Ecto neural progenitor cell (in vitro differentiated cells): ENCODE data around the gene ZNF558.
"Not testable (repeated sequence)": the region's sequence is repeated elsewhere in the genome, so short reads cannot be mapped to it uniquely, and the experiment has no call there.

Experiments
- DNase-seq: peaks from one replicate; pipeline ENCODE4 v3.0.0-alpha.2; 2018; ENCODE audit warnings: low spot score

Gene ZNF558

DNA sequence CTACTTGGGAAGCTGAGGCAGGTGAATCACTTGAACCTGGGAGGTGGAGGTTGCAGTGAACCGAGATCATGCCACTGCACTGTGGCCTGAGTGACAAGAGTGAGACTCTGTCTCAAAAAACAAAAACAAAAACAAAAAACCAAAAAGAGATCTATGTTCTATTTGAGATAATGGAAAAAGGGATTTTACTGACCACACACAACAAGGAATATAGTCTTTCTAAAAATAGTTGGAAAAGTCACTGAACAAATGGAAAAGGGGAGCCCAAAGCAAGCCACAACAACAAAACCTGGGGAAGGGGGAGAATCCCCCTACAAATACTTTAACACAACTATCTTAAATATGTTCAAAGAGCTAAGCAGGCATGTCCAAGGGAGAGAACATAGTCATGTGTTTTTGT lies 37.3 kb downstream of the ZNF558 start:
- no peak for DNase-seq

GRCh38 chr19:8773587-8773986 lies 58.5 kb downstream of the ZNF558 start:
- not testable (repeated sequence) for DNase-seq

GRCh38 chr19:8769265-8769664 lies 62.8 kb downstream of the ZNF558 start:
- not testable (repeated sequence) for DNase-seq

- DNase-seq: not testable (repeated sequence)
Observed at GRCh38 chr19:8767257-8767656, 64.8 kb downstream of the ZNF558 start.
